WTC11 (cell line): Measurements from ENCODE around the gene TTLL11.

ENCODE experiments used
- ESRRA ChIP-seq: sonication (generic); formaldehyde crosslinking; IDR thresholded peaks from 2 replicates; pipeline ENCODE4 v1.8.1; 2022; ENCODE audit warnings: mild to moderate bottlenecking, missing genetic modification reagents, borderline replicate concordance
- KAT7 ChIP-seq: sonication (generic); formaldehyde crosslinking; IDR thresholded peaks from 2 replicates; pipeline ENCODE4 v1.8.1; 2023; ENCODE audit warnings: missing genetic modification reagents, mild to moderate bottlenecking, borderline replicate concordance
- NFYB ChIP-seq: sonication (generic); formaldehyde crosslinking; conservative IDR thresholded peaks from 2 replicates; pipeline ENCODE4 v1.8.0; 2022; ENCODE audit warnings: low read depth, missing genetic modification reagents
- ZNF121 ChIP-seq: sonication (generic); formaldehyde crosslinking; IDR thresholded peaks from 2 replicates; pipeline ENCODE4 v1.8.0; 2023; ENCODE audit warnings: missing genetic modification reagents
- ZNF138 ChIP-seq: sonication (generic); formaldehyde crosslinking; conservative IDR thresholded peaks from 2 replicates; pipeline ENCODE4 v1.8.1; 2022; ENCODE audit warnings: mild to moderate bottlenecking, moderate library complexity, missing genetic modification reagents
- TF ChIP-seq, protein P1 (sequence below): fragments of 200-600 bp; IDR thresholded peaks from 2 replicates; pipeline ENCODE4 v1.8.0; 2022; ENCODE audit warnings: antibody characterized with exemption
- TF ChIP-seq, protein P2 (sequence below): sonication (generic); formaldehyde crosslinking; IDR thresholded peaks from 2 replicates; pipeline ENCODE4 v1.8.0; 2022; ENCODE audit warnings: mild to moderate bottlenecking, missing genetic modification reagents
- TF ChIP-seq, protein P3 (sequence below): sonication (generic); formaldehyde crosslinking; IDR thresholded peaks from 2 replicates; pipeline ENCODE4 v1.8.1; 2022; ENCODE audit warnings: missing genetic modification reagents, borderline replicate concordance
- TF ChIP-seq, protein P4 (sequence below): sonication (generic); formaldehyde crosslinking; IDR thresholded peaks from 2 replicates; pipeline ENCODE4 v1.8.1; 2023; ENCODE audit warnings: mild to moderate bottlenecking, missing genetic modification reagents

DNA sequence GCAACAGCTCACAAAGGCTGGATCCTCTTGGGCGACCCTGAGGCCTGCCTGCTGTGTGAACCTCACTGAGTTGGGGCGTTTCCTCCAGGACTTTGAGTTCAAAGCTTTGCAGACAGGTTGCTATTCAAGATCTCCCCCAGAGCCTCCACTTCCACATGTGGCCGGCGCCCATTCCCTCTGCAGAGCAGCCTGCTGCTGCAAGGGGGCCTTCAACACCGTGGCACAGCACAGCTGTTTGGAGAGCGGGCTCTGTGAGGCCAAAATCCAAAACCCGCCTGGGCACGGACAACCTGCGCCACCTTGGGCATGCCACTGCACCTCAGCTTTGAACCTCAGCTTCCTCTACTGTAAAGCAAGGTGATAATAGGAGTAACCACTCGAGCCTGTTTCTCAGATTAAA is 281.4 kb downstream of the TTLL11 start:
- TF ChIP-seq, protein P1, sequence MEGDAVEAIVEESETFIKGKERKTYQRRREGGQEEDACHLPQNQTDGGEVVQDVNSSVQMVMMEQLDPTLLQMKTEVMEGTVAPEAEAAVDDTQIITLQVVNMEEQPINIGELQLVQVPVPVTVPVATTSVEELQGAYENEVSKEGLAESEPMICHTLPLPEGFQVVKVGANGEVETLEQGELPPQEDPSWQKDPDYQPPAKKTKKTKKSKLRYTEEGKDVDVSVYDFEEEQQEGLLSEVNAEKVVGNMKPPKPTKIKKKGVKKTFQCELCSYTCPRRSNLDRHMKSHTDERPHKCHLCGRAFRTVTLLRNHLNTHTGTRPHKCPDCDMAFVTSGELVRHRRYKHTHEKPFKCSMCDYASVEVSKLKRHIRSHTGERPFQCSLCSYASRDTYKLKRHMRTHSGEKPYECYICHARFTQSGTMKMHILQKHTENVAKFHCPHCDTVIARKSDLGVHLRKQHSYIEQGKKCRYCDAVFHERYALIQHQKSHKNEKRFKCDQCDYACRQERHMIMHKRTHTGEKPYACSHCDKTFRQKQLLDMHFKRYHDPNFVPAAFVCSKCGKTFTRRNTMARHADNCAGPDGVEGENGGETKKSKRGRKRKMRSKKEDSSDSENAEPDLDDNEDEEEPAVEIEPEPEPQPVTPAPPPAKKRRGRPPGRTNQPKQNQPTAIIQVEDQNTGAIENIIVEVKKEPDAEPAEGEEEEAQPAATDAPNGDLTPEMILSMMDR, result no peak
- TF ChIP-seq NFYB (CRISPR knock-in tag) (no peak), ZNF138 (CRISPR knock-in tag) (no peak), ZNF121 (no peak), KAT7 (CRISPR knock-in tag) (no peak), ESRRA (CRISPR knock-in tag) (no peak)
- TF ChIP-seq, protein P2, sequence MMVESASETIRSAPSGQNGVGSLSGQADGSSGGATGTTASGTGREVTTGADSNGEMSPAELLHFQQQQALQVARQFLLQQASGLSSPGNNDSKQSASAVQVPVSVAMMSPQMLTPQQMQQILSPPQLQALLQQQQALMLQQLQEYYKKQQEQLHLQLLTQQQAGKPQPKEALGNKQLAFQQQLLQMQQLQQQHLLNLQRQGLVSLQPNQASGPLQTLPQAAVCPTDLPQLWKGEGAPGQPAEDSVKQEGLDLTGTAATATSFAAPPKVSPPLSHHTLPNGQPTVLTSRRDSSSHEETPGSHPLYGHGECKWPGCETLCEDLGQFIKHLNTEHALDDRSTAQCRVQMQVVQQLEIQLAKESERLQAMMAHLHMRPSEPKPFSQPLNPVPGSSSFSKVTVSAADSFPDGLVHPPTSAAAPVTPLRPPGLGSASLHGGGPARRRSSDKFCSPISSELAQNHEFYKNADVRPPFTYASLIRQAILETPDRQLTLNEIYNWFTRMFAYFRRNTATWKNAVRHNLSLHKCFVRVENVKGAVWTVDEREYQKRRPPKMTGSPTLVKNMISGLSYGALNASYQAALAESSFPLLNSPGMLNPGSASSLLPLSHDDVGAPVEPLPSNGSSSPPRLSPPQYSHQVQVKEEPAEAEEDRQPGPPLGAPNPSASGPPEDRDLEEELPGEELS, result no peak
- TF ChIP-seq, protein P3, sequence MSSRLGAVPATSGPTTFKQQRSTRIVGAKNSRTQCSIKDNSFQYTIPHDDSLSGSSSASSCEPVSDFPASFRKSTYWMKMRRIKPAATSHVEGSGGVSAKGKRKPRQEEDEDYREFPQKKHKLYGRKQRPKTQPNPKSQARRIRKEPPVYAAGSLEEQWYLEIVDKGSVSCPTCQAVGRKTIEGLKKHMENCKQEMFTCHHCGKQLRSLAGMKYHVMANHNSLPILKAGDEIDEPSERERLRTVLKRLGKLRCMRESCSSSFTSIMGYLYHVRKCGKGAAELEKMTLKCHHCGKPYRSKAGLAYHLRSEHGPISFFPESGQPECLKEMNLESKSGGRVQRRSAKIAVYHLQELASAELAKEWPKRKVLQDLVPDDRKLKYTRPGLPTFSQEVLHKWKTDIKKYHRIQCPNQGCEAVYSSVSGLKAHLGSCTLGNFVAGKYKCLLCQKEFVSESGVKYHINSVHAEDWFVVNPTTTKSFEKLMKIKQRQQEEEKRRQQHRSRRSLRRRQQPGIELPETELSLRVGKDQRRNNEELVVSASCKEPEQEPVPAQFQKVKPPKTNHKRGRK (CRISPR knock-in tag), result no peak
- TF ChIP-seq, protein P4, sequence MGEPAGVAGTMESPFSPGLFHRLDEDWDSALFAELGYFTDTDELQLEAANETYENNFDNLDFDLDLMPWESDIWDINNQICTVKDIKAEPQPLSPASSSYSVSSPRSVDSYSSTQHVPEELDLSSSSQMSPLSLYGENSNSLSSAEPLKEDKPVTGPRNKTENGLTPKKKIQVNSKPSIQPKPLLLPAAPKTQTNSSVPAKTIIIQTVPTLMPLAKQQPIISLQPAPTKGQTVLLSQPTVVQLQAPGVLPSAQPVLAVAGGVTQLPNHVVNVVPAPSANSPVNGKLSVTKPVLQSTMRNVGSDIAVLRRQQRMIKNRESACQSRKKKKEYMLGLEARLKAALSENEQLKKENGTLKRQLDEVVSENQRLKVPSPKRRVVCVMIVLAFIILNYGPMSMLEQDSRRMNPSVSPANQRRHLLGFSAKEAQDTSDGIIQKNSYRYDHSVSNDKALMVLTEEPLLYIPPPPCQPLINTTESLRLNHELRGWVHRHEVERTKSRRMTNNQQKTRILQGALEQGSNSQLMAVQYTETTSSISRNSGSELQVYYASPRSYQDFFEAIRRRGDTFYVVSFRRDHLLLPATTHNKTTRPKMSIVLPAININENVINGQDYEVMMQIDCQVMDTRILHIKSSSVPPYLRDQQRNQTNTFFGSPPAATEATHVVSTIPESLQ, result no peak
